ENCODE results near the gene RGS17.
A peak's percentile ranks its signal among the peaks of the same experiment; 100 is the strongest.

Gene RGS17

GRCh38 chr6:152978058-152978457 lies 153.0 kb downstream of the RGS17 start:
- Histone ChIP-seq H3K4me2 (no peak overlapping the region), H3K4me3 (IDR thresholded peaks at IDR 0.05; ENCODE audit: insufficient read depth, low read depth, low read length) (no peak overlapping the region), H2AFZ (ENCODE audit: low read depth) (no peak overlapping the region), H3K9ac (no peak overlapping the region), H3K79me2 (ENCODE audit: insufficient read depth, low read depth) (peaks cover 98% of the 10 kb centered on the region), H3K27ac (no peak overlapping the region), H3K36me3 (ENCODE audit: insufficient read depth) (peaks cover 34% of the 10 kb centered on the region), H3K4me1 (ENCODE audit: low read depth, poor library complexity, severe bottlenecking) (peaks cover 70% of the 10 kb centered on the region), H4K20me1 (ENCODE audit: insufficient read depth) (peaks cover 67% of the 10 kb centered on the region), H3K27me3 (ENCODE audit: insufficient read depth, low read depth) (no peaks in the 10 kb centered on the region)
- TF ChIP-seq, protein P1, sequence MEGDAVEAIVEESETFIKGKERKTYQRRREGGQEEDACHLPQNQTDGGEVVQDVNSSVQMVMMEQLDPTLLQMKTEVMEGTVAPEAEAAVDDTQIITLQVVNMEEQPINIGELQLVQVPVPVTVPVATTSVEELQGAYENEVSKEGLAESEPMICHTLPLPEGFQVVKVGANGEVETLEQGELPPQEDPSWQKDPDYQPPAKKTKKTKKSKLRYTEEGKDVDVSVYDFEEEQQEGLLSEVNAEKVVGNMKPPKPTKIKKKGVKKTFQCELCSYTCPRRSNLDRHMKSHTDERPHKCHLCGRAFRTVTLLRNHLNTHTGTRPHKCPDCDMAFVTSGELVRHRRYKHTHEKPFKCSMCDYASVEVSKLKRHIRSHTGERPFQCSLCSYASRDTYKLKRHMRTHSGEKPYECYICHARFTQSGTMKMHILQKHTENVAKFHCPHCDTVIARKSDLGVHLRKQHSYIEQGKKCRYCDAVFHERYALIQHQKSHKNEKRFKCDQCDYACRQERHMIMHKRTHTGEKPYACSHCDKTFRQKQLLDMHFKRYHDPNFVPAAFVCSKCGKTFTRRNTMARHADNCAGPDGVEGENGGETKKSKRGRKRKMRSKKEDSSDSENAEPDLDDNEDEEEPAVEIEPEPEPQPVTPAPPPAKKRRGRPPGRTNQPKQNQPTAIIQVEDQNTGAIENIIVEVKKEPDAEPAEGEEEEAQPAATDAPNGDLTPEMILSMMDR (conservative IDR thresholded peaks at IDR 0.05; ENCODE audit: low read depth, low read length): no peak

DNA sequence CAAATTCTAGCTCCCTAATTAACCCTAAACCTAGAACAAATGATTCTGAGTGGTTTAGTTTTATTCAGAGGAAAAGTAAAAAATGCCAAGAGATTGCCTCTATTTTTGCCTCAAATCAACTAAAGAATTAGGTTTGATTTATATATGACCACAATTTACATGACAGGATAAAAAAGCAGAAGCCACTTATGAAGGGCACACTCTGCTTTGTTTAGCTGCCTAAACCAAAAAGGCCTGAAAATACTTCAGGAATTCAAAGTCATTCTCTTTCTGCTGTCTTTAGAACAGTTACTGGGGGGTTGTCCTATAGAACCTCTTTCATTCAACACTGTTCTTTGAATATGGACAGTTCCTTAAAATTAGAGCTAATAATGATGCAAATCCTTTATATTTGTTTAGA lies 153.5 kb downstream of the RGS17 start:
- no peak overlapping the region for H3K9ac ChIP-seq
- H3K27ac ChIP-seq: no peak overlapping the region
- H3K4me2 ChIP-seq: 0 out of 2 replicates have a peak overlapping the region, but pooled peaks have one; percentile 3
- TF ChIP-seq, protein P1 (conservative IDR thresholded peaks at IDR 0.05; ENCODE audit: low read depth, low read length): no peak
- H2AFZ ChIP-seq (ENCODE audit: low read depth): no peak overlapping the region
- H3K4me3 ChIP-seq (IDR thresholded peaks at IDR 0.05; ENCODE audit: insufficient read depth, low read depth, low read length): no peak overlapping the region
- peaks cover 67% of the 10 kb centered on the region for H4K20me1 ChIP-seq (ENCODE audit: insufficient read depth)
- H3K36me3 ChIP-seq (ENCODE audit: insufficient read depth): peaks cover 39% of the 10 kb centered on the region
- H3K27me3 ChIP-seq (ENCODE audit: insufficient read depth, low read depth): no peaks in the 10 kb centered on the region
- H3K79me2 ChIP-seq (ENCODE audit: insufficient read depth, low read depth): peaks cover 100% of the 10 kb centered on the region
- H3K4me1 ChIP-seq (ENCODE audit: low read depth, poor library complexity, severe bottlenecking): peaks cover 70% of the 10 kb centered on the region

GRCh38 chr6:152976749-152977148 lies 154.3 kb downstream of the RGS17 start:
- TF ChIP-seq, protein P1 (conservative IDR thresholded peaks at IDR 0.05; ENCODE audit: low read depth, low read length): no peak
- H3K36me3 ChIP-seq (ENCODE audit: insufficient read depth): peaks cover 47% of the 10 kb centered on the region
- peaks cover 70% of the 10 kb centered on the region for H3K4me1 ChIP-seq (ENCODE audit: low read depth, poor library complexity, severe bottlenecking)
- no peaks in the 10 kb centered on the region for H3K27me3 ChIP-seq (ENCODE audit: insufficient read depth, low read depth)
- no peak overlapping the region for H3K9ac ChIP-seq
- H3K4me2 ChIP-seq: 0 out of 2 replicates have a peak overlapping the region, but pooled peaks have one; percentile 3
- H2AFZ ChIP-seq (ENCODE audit: low read depth): no peak overlapping the region
- no peak overlapping the region for H3K27ac ChIP-seq
- peaks cover 93% of the 10 kb centered on the region for H3K79me2 ChIP-seq (ENCODE audit: insufficient read depth, low read depth)
- no peak overlapping the region for H3K4me3 ChIP-seq (IDR thresholded peaks at IDR 0.05; ENCODE audit: insufficient read depth, low read depth, low read length)
- peaks cover 67% of the 10 kb centered on the region for H4K20me1 ChIP-seq (ENCODE audit: insufficient read depth)

DNA sequence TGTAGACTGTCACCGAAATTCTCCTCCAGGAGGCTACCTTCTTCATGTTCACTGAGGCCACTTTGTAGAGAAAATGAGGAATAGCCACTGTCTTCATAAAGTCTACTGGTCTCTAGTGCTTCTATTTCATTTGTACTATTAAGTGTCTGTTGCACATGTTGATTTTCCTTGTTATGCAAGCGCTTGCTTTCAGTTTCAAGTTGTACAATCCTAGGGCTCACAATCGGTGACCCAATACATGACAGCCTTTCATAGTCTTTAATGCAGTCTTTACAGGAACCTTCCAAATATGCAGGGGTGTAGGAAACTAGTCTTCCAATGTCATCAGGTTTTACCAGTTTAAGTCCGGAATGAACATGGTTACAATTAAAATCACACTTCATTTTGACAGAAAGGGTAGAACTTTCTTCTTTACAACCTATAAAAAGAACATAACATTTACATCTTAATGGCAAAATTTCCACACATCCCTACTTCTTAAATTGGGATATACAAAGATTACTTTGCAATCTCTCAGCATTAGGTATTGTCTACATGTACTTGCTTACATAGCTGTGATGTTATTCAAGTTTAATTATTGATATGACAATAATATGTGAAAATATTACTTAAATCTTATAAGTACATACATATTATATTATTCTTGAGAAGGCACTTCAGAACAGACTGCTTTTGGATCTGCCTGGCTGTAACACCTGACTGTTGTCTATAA lies 155.7 kb downstream of the RGS17 start:
- Histone ChIP-seq H3K79me2 (ENCODE audit: insufficient read depth, low read depth) (peaks cover 80% of the 10 kb centered on the region), H3K4me1 (ENCODE audit: low read depth, poor library complexity, severe bottlenecking) (peaks cover 62% of the 10 kb centered on the region), H3K27me3 (ENCODE audit: insufficient read depth, low read depth) (no peaks in the 10 kb centered on the region), H3K4me2 (peak overlapping the region; percentile 40), H3K36me3 (ENCODE audit: insufficient read depth) (peaks cover 58% of the 10 kb centered on the region; the same call in 1 of the 2 replicates), H2AFZ (ENCODE audit: low read depth) (no peak overlapping the region), H3K9ac (no peak overlapping the region), H3K4me3 (IDR thresholded peaks at IDR 0.05; ENCODE audit: insufficient read depth, low read depth, low read length) (no peak overlapping the region), H3K27ac (no peak overlapping the region), H4K20me1 (ENCODE audit: insufficient read depth) (peaks cover 63% of the 10 kb centered on the region)
- TF ChIP-seq, protein P1 (conservative IDR thresholded peaks at IDR 0.05; ENCODE audit: low read depth, low read length): no peak
